SH-SY5Y (cell line): ENCODE results near the gene ATG10.

ENCODE experiments used
- GATA2 ChIP-seq: IDR thresholded peaks from 2 replicates; pipeline ENCODE4 v1.6.1; 2011; ENCODE audit warnings: mild to moderate bottlenecking, low read depth, low read length
- GATA3 ChIP-seq: IDR thresholded peaks from 2 replicates; pipeline ENCODE4 v1.6.1; 2011; ENCODE audit warnings: low read depth, mild to moderate bottlenecking, low read length, moderate library complexity

DNA sequence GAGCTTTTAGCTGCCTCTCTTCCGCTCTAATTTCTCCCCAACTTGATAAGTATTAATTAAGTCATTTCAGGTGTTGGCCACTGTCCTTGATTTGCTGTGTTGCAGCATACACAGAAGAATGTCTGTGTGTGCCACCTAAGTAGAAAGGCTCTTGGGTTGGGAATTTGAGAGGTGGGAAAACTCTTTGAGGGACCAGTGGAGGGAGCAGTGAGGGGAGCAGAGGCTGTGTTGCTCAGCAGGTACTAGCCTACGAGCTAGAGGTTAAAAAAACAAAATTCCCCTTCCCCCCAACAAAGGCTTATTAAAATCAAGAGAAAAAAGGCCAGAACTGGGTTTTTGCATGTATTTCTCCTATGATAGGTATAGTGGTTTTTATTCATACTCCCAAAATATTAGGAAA, 285.4 kb downstream of the ATG10 start:
- no peak for TF ChIP-seq GATA3
- TF ChIP-seq GATA2 = no peak
